ENCODE data around the gene LEP. TPM values are rescaled to one million over a fixed set of nuclear protein-coding genes. Genes with fewer than 3 reads are reported as not detected.

LEP gene
- total RNA-seq, 1 experiment from 2014 or later, result not detected

DNA sequence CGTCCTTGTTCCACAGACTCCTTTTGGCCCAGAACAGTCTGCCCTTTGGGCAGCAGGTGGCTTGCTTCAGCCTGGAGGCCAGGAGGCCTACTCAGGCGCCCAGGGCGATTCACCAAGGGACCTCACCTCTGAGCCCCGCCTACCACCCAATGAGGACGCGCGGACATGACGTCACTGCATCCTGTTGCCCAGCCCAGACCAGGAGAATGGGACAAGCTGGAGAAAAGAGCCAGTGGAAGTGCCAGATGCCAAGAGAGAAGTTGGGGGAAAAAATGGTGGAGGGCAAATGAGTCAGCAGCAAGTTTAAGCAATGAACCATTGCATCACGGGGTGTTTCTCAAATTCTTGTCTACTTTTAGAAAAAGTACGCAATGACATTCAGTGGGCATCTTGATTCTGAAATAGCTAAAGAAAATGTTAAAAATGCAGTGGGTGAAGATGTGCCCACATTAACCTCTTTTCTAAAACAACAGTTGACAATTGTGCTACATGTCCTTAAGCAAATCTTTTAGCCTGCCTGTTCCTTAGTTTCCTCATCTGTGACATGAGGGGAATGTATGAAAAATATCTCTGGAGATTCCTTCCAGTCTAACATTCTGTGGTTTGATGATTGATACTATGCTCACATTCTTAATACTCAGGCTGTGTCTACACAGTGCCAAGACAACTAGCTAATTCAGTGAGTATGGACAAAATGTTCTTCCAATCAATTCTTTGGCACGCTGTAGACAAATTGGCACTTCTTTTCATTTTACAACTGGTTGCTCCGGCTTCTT is 23.9 kb upstream of the LEP start:
- H3K4me3 ChIP-seq (ENCODE audit: low read depth in 2 of 2, low read length in 2 of 2), result no peak overlapping the region
- no peaks in the 10 kb centered on the region for H3K9me3 ChIP-seq (ENCODE audit: control insufficient read depth, insufficient read depth, low read depth, low read length)
- DNase-seq (ENCODE audit: low read depth, low spot score) (no peak), ATAC-seq (no peak)
- H3K27ac ChIP-seq (ENCODE audit: low read length), result no peak overlapping the region
- TF ChIP-seq POLR2AphosphoS5 (IDR thresholded peaks at IDR 0.05; ENCODE audit: low read depth, low read length) (no peak), TCF7L2 (IDR thresholded peaks at IDR 0.05; ENCODE audit: low read depth, low read length) (no peak), SIN3A (IDR thresholded peaks at IDR 0.05; ENCODE audit: borderline replicate concordance, insufficient read depth, low read depth, low read length) (no peak)
- TF ChIP-seq, protein P1, sequence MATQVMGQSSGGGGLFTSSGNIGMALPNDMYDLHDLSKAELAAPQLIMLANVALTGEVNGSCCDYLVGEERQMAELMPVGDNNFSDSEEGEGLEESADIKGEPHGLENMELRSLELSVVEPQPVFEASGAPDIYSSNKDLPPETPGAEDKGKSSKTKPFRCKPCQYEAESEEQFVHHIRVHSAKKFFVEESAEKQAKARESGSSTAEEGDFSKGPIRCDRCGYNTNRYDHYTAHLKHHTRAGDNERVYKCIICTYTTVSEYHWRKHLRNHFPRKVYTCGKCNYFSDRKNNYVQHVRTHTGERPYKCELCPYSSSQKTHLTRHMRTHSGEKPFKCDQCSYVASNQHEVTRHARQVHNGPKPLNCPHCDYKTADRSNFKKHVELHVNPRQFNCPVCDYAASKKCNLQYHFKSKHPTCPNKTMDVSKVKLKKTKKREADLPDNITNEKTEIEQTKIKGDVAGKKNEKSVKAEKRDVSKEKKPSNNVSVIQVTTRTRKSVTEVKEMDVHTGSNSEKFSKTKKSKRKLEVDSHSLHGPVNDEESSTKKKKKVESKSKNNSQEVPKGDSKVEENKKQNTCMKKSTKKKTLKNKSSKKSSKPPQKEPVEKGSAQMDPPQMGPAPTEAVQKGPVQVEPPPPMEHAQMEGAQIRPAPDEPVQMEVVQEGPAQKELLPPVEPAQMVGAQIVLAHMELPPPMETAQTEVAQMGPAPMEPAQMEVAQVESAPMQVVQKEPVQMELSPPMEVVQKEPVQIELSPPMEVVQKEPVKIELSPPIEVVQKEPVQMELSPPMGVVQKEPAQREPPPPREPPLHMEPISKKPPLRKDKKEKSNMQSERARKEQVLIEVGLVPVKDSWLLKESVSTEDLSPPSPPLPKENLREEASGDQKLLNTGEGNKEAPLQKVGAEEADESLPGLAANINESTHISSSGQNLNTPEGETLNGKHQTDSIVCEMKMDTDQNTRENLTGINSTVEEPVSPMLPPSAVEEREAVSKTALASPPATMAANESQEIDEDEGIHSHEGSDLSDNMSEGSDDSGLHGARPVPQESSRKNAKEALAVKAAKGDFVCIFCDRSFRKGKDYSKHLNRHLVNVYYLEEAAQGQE (IDR thresholded peaks at IDR 0.05; ENCODE audit: insufficient read depth in 1 of 2, low read depth in 2 of 2, low read length in 1 of 2), result no peak
- TF ChIP-seq, protein P2, sequence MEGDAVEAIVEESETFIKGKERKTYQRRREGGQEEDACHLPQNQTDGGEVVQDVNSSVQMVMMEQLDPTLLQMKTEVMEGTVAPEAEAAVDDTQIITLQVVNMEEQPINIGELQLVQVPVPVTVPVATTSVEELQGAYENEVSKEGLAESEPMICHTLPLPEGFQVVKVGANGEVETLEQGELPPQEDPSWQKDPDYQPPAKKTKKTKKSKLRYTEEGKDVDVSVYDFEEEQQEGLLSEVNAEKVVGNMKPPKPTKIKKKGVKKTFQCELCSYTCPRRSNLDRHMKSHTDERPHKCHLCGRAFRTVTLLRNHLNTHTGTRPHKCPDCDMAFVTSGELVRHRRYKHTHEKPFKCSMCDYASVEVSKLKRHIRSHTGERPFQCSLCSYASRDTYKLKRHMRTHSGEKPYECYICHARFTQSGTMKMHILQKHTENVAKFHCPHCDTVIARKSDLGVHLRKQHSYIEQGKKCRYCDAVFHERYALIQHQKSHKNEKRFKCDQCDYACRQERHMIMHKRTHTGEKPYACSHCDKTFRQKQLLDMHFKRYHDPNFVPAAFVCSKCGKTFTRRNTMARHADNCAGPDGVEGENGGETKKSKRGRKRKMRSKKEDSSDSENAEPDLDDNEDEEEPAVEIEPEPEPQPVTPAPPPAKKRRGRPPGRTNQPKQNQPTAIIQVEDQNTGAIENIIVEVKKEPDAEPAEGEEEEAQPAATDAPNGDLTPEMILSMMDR (IDR thresholded peaks at IDR 0.05), result no peak
- no peaks in the 10 kb centered on the region for H3K4me1 ChIP-seq (ENCODE audit: control insufficient read depth, insufficient read depth, low read length)
- intact Hi-C loops (cut with micrococcal nuclease; ENCODE audit: unreplicated experiment), result no loop called here
- CTCF ChIA-PET, result no interaction called here
- in situ Hi-C loops (cut with HindIII; ENCODE audit: low pct_unique_long_range_greater_than_20kb, low sequenced_read_pairs), result no loop called here
- no TSS peak for BruUV-seq (replicated peaks)
- POLR2A ChIA-PET, result no interaction called here
- H3K36me3 ChIP-seq (ENCODE audit: control insufficient read depth, insufficient read depth, low read length), result no peaks in the 10 kb centered on the region
- H3K27me3 ChIP-seq (ENCODE audit: control insufficient read depth, insufficient read depth, low read length), result peaks cover 22% of the 10 kb centered on the region; the same call in 1 of the 2 replicates

GRCh38 chr7:128217967-128218652 is 23.0 kb upstream of the LEP start:
- ChIA-PET CTCF (interaction anchor here (0.7 kb wide), 1 partner anchor 108 kb away, joined by 3 read pairs; no protein-coding TSS in a partner anchor), POLR2A (no interaction called here)
- BruUV-seq (replicated peaks), result no TSS peak
- no peaks in the 10 kb centered on the region for H3K4me1 ChIP-seq (ENCODE audit: control insufficient read depth, insufficient read depth, low read length)
- DNase-seq (ENCODE audit: low read depth, low spot score) (no peak), ATAC-seq (no peak)
- peaks cover 22% of the 10 kb centered on the region; the same call in 1 of the 2 replicates for H3K27me3 ChIP-seq (ENCODE audit: control insufficient read depth, insufficient read depth, low read length)
- intact Hi-C loops (cut with micrococcal nuclease; ENCODE audit: unreplicated experiment), result no loop called here
- no peak overlapping the region for H3K27ac ChIP-seq (ENCODE audit: low read length)
- TF ChIP-seq, protein P2 (IDR thresholded peaks at IDR 0.05), result peak; percentile 41
- TF ChIP-seq, protein P1 (IDR thresholded peaks at IDR 0.05; ENCODE audit: insufficient read depth in 1 of 2, low read depth in 2 of 2, low read length in 1 of 2), result no peak
- in situ Hi-C loops (cut with HindIII; ENCODE audit: low pct_unique_long_range_greater_than_20kb, low sequenced_read_pairs), result no loop called here
- no peak overlapping the region for H3K4me3 ChIP-seq (ENCODE audit: low read depth in 2 of 2, low read length in 2 of 2)
- H3K36me3 ChIP-seq (ENCODE audit: control insufficient read depth, insufficient read depth, low read length), result no peaks in the 10 kb centered on the region
- no peaks in the 10 kb centered on the region for H3K9me3 ChIP-seq (ENCODE audit: control insufficient read depth, insufficient read depth, low read depth, low read length)

Measured in Panc1 (cell line).